ENCODE data around the gene TRAFD1.
A peak's percentile ranks its signal among the peaks of the same experiment; 100 is the strongest.
"Not testable (repeated sequence)": the region's sequence is repeated elsewhere in the genome, so short reads cannot be mapped to it uniquely, and the experiment has no call there.

The TRAFD1 gene

GRCh38 chr12:112125250-112125999, at the start of gene TRAFD1:
TRAFD1 (plus strand) TSS chr12:112125560; CDS start chr12:112130523, 4,963 bp downstream.
- peak; percentile 97 for DNase-seq (ENCODE audit: low read depth)

- no peak for DNase-seq (ENCODE audit: low read depth)
Measured at GRCh38 chr12:112087055-112087850, 38.1 kb upstream of the TRAFD1 start.

- DNase-seq (ENCODE audit: low read depth): no peak
Measured at GRCh38 chr12:112087851-112088250, 37.5 kb upstream of the TRAFD1 start.

GRCh38 chr12:112091563-112091962, 33.8 kb upstream of the TRAFD1 start:
- DNase-seq (ENCODE audit: low read depth): no peak

- DNase-seq (ENCODE audit: low read depth): no peak
Measured at GRCh38 chr12:112096070-112096469, 29.3 kb upstream of the TRAFD1 start.

- no peak for DNase-seq (ENCODE audit: low read depth)
Measured at GRCh38 chr12:112096667-112097066, 28.7 kb upstream of the TRAFD1 start.

- DNase-seq (ENCODE audit: low read depth): no peak
Measured at GRCh38 chr12:112097641-112098040, 27.7 kb upstream of the TRAFD1 start.

GRCh38 chr12:112100500-112100899, 24.9 kb upstream of the TRAFD1 start:
- DNase-seq (ENCODE audit: low read depth): not testable (repeated sequence)

- DNase-seq (ENCODE audit: low read depth): no peak
Measured at GRCh38 chr12:112102127-112102526, 23.2 kb upstream of the TRAFD1 start.

- not testable (repeated sequence) for DNase-seq (ENCODE audit: low read depth)
Measured at GRCh38 chr12:112102746-112103145, 22.6 kb upstream of the TRAFD1 start.

- no peak for DNase-seq (ENCODE audit: low read depth)
Measured at GRCh38 chr12:112103758-112104503, 21.4 kb upstream of the TRAFD1 start.

GRCh38 chr12:112105891-112106290, 19.5 kb upstream of the TRAFD1 start:
- no peak for DNase-seq (ENCODE audit: low read depth)

GRCh38 chr12:112107306-112108201, 17.8 kb upstream of the TRAFD1 start:
- no peak for DNase-seq (ENCODE audit: low read depth)

- peak; percentile 81 for DNase-seq (ENCODE audit: low read depth)
Measured at GRCh38 chr12:112108202-112109079, 16.9 kb upstream of the TRAFD1 start, which contains the start of gene NAA25. NAA25 (minus strand) TSS chr12:112108783; CDS start chr12:112108773, 10 bp downstream.

GRCh38 chr12:112110787-112111662, 14.3 kb upstream of the TRAFD1 start:
- DNase-seq (ENCODE audit: low read depth): not testable (repeated sequence)

GRCh38 chr12:112111931-112112330, 13.4 kb upstream of the TRAFD1 start:
- no peak for DNase-seq (ENCODE audit: low read depth)

- no peak for DNase-seq (ENCODE audit: low read depth)
Measured at GRCh38 chr12:112112409-112113133, 12.8 kb upstream of the TRAFD1 start.

- no peak for DNase-seq (ENCODE audit: low read depth)
Measured at GRCh38 chr12:112115259-112116045, 9.9 kb upstream of the TRAFD1 start.
